Measurements from ENCODE around the gene INPP5D.
"Not testable (repeated sequence)": the region's sequence is repeated elsewhere in the genome, so short reads cannot be mapped to it uniquely, and the experiment has no call there.

Gene INPP5D

DNA sequence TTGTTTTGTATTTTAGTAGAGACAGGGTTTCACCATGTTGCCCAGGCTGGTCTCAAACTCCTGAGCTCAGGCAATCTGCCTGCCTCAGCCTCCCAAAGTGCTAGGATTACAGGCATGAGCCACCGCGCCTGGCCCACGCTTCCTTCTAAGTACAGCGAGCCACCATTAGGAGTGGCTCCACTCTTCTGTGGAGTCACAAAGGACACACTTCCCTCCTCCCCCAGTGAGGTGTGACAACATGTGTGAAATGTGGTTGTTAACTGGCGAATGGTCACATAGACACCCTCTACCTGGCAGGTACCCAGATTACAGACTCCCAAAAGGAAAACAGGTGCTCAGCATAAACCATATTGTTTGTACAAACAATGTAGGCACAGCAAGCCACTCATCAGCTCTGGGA is 96.3 kb downstream of the INPP5D start:
- DNase-seq; intact Hi-C loops (cut with DNase I): not testable (repeated sequence)

- intact Hi-C loops (cut with DNase I) = no loop called here
- peak in 1 of 10 donors; percentile 37 for DNase-seq
These were observed 101.6 kb downstream of the INPP5D start for GRCh38 chr2:233161730-233162129.

DNA sequence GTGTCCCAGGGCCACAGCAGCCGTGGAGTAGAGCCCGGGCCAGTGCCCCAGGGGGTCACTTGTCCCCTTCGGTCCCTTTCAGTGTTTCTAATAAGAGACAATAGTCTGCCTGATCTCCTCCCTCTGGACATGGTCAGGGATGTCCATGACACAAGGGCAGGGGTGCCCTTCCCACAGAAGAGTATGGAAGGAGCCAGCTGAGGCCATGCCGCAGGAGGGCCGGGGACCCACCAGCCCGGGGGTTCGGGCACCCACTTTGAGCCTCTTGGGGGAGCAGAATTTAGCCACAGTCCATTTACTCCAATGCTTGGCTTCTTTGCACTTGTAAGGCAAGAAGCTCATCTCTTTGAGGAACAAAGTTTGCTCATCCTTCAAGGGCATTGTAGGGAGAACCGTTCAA is 102.6 kb downstream of the INPP5D start:
- intact Hi-C loops (cut with DNase I) = no loop called here
- DNase-seq = no peak

DNA sequence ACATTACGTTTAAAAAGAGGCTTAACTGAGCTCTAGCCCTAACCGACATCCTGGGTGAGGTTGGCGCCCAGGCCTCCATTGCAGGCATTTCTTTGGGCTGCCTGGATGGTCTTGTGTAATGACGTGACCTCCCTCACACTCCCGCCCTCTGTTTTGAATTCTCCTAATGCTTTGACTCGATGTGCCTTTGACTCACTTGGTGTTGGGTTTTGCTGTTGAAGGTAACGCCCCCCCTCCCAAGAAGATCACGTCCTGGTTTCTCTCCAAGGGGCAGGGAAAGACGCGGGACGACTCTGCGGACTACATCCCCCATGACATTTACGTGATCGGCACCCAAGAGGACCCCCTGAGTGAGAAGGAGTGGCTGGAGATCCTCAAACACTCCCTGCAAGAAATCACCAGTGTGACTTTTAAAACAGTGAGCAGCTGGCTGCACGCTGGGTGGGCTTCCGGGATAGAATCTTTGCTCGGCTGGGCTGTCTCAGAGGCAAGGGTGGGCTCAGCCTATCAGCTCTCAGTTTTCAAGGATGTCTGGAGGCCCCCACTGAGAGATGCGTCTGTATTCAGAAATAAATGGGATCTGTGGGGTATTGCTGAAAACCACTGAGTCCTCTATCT is 103.5 kb downstream of the INPP5D start:
- intact Hi-C loops (cut with DNase I) = no loop called here
- DNase-seq = no peak

DNA sequence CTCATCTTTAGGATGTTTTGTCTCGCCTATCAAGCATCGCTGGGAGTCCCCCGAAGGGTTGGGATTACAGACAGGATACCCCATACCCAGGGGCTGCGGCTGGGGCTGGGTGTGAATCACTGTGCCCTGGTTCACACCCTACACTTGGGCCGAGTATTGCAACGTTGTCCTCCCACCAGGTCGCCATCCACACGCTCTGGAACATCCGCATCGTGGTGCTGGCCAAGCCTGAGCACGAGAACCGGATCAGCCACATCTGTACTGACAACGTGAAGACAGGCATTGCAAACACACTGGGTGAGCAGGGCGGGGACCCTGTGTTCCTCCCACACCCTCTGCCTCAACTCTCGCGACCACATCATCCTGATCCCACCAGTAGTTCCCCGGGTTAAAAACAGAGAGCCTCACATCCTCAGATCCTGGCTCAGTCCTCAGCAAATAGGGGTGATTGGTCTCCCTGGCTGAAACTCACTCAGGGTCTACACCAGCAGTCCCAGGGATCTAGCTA is 104.0 kb downstream of the INPP5D start:
- DNase-seq = no peak
- intact Hi-C loops (cut with DNase I) = no loop called here

DNA sequence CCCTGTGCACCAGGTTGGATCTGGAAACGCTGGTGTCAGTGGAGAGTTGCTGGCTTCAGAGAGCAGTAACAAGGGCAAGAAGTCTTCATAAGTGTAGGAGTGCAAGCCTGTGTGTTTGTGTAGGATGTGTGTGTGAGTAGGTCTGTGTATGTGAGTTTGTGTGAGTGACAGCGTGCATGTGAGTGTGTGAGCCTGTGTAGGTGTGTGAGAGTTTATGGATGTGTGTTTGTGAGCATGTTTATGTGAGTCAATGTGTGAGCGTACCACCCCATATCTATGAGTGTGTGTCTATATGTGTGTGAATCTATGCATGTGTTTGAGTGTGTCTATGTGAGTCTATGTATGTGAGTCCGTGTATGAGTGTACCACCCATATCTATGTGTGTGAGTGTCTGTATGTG is 104.8 kb downstream of the INPP5D start:
- intact Hi-C loops (cut with DNase I) = no loop called here
- no peak for DNase-seq

- no peak for DNase-seq
- intact Hi-C loops (cut with DNase I) = no loop called here
These were observed 105.4 kb downstream of the INPP5D start for GRCh38 chr2:233165543-233165894.

GRCh38 chr2:233165895-233166661 is 105.9 kb downstream of the INPP5D start:
- DNase-seq = no peak
- intact Hi-C loops (cut with DNase I) = no loop called here

- intact Hi-C loops (cut with DNase I) = no loop called here
These were observed 108.3 kb downstream of the INPP5D start for GRCh38 chr2:233168445-233168844.

GRCh38 chr2:233168919-233169318 is 108.8 kb downstream of the INPP5D start:
- intact Hi-C loops (cut with DNase I) = no loop called here
- no peak for DNase-seq

More at GRCh38 chr2:233168445-233168844, 108.3 kb downstream of the INPP5D start:
- DNase-seq = no peak

GRCh38 chr2:233171344-233171743 is 111.2 kb downstream of the INPP5D start:
- intact Hi-C loops (cut with DNase I) = no loop called here
- DNase-seq = no peak

DNA sequence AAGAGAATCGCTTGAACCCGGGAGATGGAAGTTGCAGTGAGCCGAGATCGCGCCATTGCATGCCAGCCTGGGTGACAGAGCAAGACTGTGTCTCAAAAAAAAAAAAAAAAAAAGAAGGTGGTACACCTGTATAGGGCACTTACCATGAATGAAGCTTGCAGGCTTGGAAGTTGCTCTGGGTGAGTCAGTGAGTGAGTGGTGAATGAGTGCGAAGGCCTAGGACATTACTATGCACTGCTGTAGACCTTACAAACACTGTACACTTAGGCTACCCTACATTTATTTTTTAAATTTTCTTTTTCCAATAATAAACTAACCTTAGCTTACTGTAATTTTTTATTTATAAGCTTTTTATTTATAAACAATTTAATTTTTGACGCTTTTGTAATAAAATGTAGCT is 113.0 kb downstream of the INPP5D start:
- no peak for DNase-seq
- intact Hi-C loops (cut with DNase I) = no loop called here

GRCh38 chr2:233174137-233174536 is 114.0 kb downstream of the INPP5D start:
- intact Hi-C loops (cut with DNase I) = no loop called here

DNA sequence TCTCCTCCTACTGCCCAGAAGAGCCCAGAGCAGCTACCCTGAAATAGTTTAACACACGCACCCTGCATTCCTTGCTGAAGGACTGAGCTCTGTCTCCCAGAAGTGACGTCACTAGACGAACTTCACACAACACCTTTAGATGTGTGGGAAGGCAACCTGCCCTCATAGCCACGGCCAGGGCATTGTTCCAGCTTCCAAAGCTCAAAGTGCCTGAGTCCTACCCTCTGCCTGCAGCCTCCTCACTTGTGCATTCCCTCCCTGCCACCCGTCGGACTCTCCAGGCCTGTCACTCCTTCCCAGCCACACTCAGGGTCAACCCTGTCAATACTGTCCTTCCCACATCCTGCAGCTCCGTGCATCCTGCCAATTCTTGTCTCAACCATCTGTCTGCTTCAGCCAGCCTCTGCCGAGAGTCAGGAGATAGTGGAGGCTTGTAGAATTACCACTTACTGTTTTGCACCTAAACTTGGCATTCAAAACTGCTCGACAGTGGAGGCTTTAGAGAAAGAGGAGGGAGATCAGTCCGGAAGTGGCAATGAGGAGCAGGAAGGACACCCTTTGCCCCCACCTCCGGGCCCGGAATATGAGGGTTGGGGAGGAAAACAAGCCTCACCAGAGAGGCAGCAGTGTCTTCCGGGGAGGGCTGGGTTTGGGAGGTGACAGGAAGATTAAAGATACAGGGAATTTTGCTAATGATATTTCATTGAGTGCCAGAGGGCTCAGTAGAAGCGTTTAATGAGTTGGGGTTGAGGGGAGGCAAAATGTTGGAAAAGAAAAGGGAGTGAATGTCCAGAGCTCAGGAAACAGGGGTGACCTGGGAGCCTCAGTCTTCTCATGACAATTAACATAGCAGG is 119.1 kb downstream of the INPP5D start:
- intact Hi-C loops (cut with DNase I) = no loop called here
- DNase-seq = peak in 8 of 10 donors; percentile 35 to 91 (median 44)

More at GRCh38 chr2:233174137-233174536, 114.0 kb downstream of the INPP5D start:
- DNase-seq = no peak

- intact Hi-C loops (cut with DNase I) = no loop called here
- peak in 1 of 10 donors; percentile 32 for DNase-seq
These were observed 119.8 kb downstream of the INPP5D start for GRCh38 chr2:233179848-233180366.

GRCh38 chr2:233183869-233184418 is 123.8 kb downstream of the INPP5D start:
- peak in 1 of 10 donors; percentile 24 for DNase-seq
- intact Hi-C loops (cut with DNase I) = no loop called here

GRCh38 chr2:233184669-233185068 is 124.5 kb downstream of the INPP5D start:
- intact Hi-C loops (cut with DNase I) = no loop called here
- DNase-seq = peak in 1 of 10 donors; percentile 79

GRCh38 chr2:233185330-233185729 is 125.2 kb downstream of the INPP5D start:
- intact Hi-C loops (cut with DNase I) = no loop called here
- no peak for DNase-seq

GRCh38 chr2:233185963-233186362 is 125.8 kb downstream of the INPP5D start:
- intact Hi-C loops (cut with DNase I) = no loop called here
- DNase-seq = peak in 1 of 10 donors; percentile 38

DNA sequence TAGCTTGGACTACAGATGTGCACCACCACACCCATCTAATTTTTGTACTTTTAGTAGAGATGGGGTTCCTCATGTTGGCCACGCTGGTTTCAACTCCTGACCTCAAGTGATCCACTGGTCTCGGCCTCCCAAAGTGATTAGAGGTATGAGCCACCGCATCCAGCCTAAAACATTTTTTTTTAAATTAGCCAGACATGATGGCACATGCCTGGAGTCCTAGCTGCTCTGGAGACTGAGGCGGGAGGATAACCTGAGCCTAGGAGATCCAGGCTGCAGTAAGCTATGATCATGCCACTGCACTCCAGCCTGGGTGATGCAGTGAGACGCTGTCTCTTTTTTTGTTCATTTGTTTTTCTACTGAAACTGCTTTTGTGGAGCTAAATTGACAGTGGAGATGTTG is 126.7 kb downstream of the INPP5D start:
- peak in 1 of 10 donors; percentile 21 for DNase-seq
- intact Hi-C loops (cut with DNase I) = no loop called here

Data from posterior cingulate gyrus (tissue), 11 donors.